GM18499 (cell line): ENCODE data around the gene SLC23A2.

Source experiments
- ATAC-seq: cut with Tn5 transposase; IDR thresholded peaks from one replicate; pipeline ENCODE4 v1.9.1; 2021; ENCODE audit warnings: moderate number of reproducible peaks; ENCODE audit not compliant: insufficient read depth, unreplicated experiment

Gene SLC23A2

GRCh38 chr20:4830696-4831095 lies 170.6 kb downstream of the SLC23A2 start:
- no peak for ATAC-seq

GRCh38 chr20:4830259-4830658 lies 171.1 kb downstream of the SLC23A2 start:
- ATAC-seq, result no peak

GRCh38 chr20:4829514-4830215 lies 171.6 kb downstream of the SLC23A2 start:
- no peak for ATAC-seq

- no peak for ATAC-seq
Observed at GRCh38 chr20:4828830-4829513, 172.3 kb downstream of the SLC23A2 start.

GRCh38 chr20:4821590-4821989 lies 179.7 kb downstream of the SLC23A2 start:
- ATAC-seq, result no peak

- ATAC-seq, result no peak
Observed at GRCh38 chr20:4820806-4821518, 180.3 kb downstream of the SLC23A2 start.

- no peak for ATAC-seq
Observed at GRCh38 chr20:4819901-4820300, 181.4 kb downstream of the SLC23A2 start.

GRCh38 chr20:4817230-4817671 lies 184.1 kb downstream of the SLC23A2 start:
- no peak for ATAC-seq

- no peak for ATAC-seq
Observed at GRCh38 chr20:4815628-4816027, 185.7 kb downstream of the SLC23A2 start.

- ATAC-seq, result peak; percentile 25
Observed at GRCh38 chr20:4814696-4815252, 186.5 kb downstream of the SLC23A2 start.

GRCh38 chr20:4813863-4814695 lies 187.2 kb downstream of the SLC23A2 start:
- ATAC-seq, result peak; percentile 47

- ATAC-seq, result no peak
Observed at GRCh38 chr20:4813076-4813862, 188.0 kb downstream of the SLC23A2 start.

- no peak for ATAC-seq
Observed at GRCh38 chr20:4812641-4813075, 188.7 kb downstream of the SLC23A2 start.

- no peak for ATAC-seq
Observed at GRCh38 chr20:4812216-4812615, 189.1 kb downstream of the SLC23A2 start.

- ATAC-seq, result no peak
Observed at GRCh38 chr20:4811661-4812181, 189.6 kb downstream of the SLC23A2 start.

- no peak for ATAC-seq
Observed at GRCh38 chr20:4811257-4811656, 190.1 kb downstream of the SLC23A2 start.

- ATAC-seq, result no peak
Observed at GRCh38 chr20:4810426-4811019, 190.8 kb downstream of the SLC23A2 start.

GRCh38 chr20:4809707-4810106 lies 191.6 kb downstream of the SLC23A2 start:
- no peak for ATAC-seq

GRCh38 chr20:4808872-4809271 lies 192.4 kb downstream of the SLC23A2 start:
- ATAC-seq, result no peak
